ENCODE results near the gene CNTN6. TPM values are rescaled to one million over a fixed set of nuclear protein-coding genes. Genes with fewer than 3 reads are reported as not detected.

CNTN6 gene
- total RNA-seq, 1 donor = 1.3 TPM

GRCh38 chr3:1191026-1191425, 98.2 kb downstream of the CNTN6 start:
- no peak overlapping the region for H3K4me3 ChIP-seq (ENCODE audit: low read depth, low read length)
- no peak for TF ChIP-seq CTCF (IDR thresholded peaks at IDR 0.05; ENCODE audit: insufficient read depth, low read length)
- no peak for DNase-seq (ENCODE audit: low read depth)

- no peak overlapping the region for H3K4me3 ChIP-seq (ENCODE audit: low read depth, low read length)
- TF ChIP-seq CTCF (IDR thresholded peaks at IDR 0.05; ENCODE audit: insufficient read depth, low read length) = no peak
- DNase-seq (ENCODE audit: low read depth) = peak; percentile 91
Observed at GRCh38 chr3:1195947-1196346, 103.1 kb downstream of the CNTN6 start.

GRCh38 chr3:1197051-1197450, 104.2 kb downstream of the CNTN6 start:
- no peak for DNase-seq (ENCODE audit: low read depth)
- TF ChIP-seq CTCF (IDR thresholded peaks at IDR 0.05; ENCODE audit: insufficient read depth, low read length) = no peak
- no peak overlapping the region for H3K4me3 ChIP-seq (ENCODE audit: low read depth, low read length)

DNA sequence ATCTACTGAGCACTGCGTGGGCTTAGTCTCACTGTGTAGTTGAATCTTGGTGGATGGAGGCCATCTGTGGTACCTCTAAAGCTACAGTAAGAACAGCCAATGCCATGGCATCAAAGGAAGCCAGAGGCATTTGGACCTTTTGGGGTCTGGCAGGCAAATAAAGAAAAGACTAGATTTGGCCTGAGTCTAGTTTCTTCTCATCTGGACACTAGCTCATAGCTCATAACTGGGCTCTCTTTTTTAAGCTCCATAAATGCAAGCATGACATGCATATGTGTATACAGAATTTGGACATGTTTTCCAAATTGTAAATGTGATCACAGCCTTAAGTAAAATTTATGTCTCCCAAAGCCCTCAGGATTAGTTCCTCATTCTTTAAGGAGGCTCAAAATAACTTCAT, 107.5 kb downstream of the CNTN6 start:
- TF ChIP-seq CTCF (IDR thresholded peaks at IDR 0.05; ENCODE audit: insufficient read depth, low read length) = no peak
- no peak overlapping the region for H3K4me3 ChIP-seq (ENCODE audit: low read depth, low read length)
- DNase-seq (ENCODE audit: low read depth) = no peak

DNA sequence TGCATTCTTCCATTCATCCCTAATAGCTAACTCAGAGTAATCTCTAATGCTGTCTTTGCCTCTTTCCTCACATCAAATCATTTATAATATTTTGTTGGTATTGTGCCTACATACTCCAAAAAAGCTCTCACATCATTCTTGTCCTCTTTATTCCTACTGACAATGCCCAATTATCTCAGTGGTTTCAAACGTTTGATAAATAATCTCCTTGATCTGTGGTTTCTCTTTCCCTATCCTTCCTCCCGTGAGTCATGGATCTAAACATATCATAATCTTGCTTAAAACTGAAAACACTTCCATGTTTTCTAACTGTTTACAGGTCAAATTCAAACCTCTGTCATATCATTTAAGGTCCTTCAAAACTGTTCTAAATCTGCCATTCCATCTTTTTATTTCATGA, 115.1 kb downstream of the CNTN6 start:
- TF ChIP-seq CTCF (IDR thresholded peaks at IDR 0.05; ENCODE audit: insufficient read depth, low read length) = no peak
- no peak overlapping the region for H3K4me3 ChIP-seq (ENCODE audit: low read depth, low read length)
- no peak for DNase-seq (ENCODE audit: low read depth)

- no peak for TF ChIP-seq CTCF (IDR thresholded peaks at IDR 0.05; ENCODE audit: insufficient read depth, low read length)
- H3K4me3 ChIP-seq (ENCODE audit: low read depth, low read length) = no peak overlapping the region
Observed at GRCh38 chr3:1214933-1215332, 122.1 kb downstream of the CNTN6 start.

GRCh38 chr3:1216856-1217255, 124.0 kb downstream of the CNTN6 start:
- no peak for TF ChIP-seq CTCF (IDR thresholded peaks at IDR 0.05; ENCODE audit: insufficient read depth, low read length)
- no peak overlapping the region for H3K4me3 ChIP-seq (ENCODE audit: low read depth, low read length)
- DNase-seq (ENCODE audit: low read depth) = no peak

More at GRCh38 chr3:1214933-1215332, 122.1 kb downstream of the CNTN6 start:
- no peak for DNase-seq (ENCODE audit: low read depth)

Data from fibroblast of the aortic adventitia (primary cell).